Activated T-helper 2 cell treated with anti-CD3 and anti-CD28 coated beads, Interferon-gamma antibody, Interleukin-2, Interleukin-4, amounts not matched to agents 10 μg/mL and 5 μg/mL and 100 μg/mL, durations not matched to agents 14 hours and 24 hours and 36 hours (primary cell): ENCODE results near the gene EZR. TPM values are rescaled to one million over a fixed set of nuclear protein-coding genes. Genes with fewer than 3 reads are reported as not detected.
A peak's percentile ranks its signal among the peaks of the same experiment; 100 is the strongest.
"Not testable (repeated sequence)": the region's sequence is repeated elsewhere in the genome, so short reads cannot be mapped to it uniquely, and the experiment has no call there.

Experiments
- DNase-seq: peaks from one replicate; pipeline ENCODE4 v3.0.0; 2021; ENCODE audit warnings: low spot score
- H3K27ac Mint-ChIP-seq: one replicate; pipeline ENCODE4 v1.8.0; 2021; ENCODE audit warnings: mixed read lengths
- H3K27me3 Mint-ChIP-seq: one replicate; pipeline ENCODE4 v1.8.0; 2021; ENCODE audit warnings: low read depth, mixed read lengths
- H3K36me3 Mint-ChIP-seq: one replicate; pipeline ENCODE4 v1.8.0; 2021; ENCODE audit warnings: low read depth, mixed read lengths
- H3K4me1 Mint-ChIP-seq: one replicate; pipeline ENCODE4 v1.8.0; 2021; ENCODE audit warnings: low read depth, mixed read lengths
- H3K4me3 Mint-ChIP-seq: one replicate; pipeline ENCODE4 v1.8.0; 2021; ENCODE audit warnings: low read depth, mild to moderate bottlenecking, moderate library complexity, mixed read lengths
- H3K9me3 Mint-ChIP-seq: one replicate; pipeline ENCODE4 v1.8.0; 2021; ENCODE audit warnings: mixed read lengths
- intact Hi-C: fragments of 100-400 bp; cut with micrococcal nuclease; formaldehyde crosslinking; loops from one replicate; pipeline ENCODE4 v1.15.1; 2023
- total RNA-seq: library from RNA; stranded (reverse); gene quantifications from 2 replicates; pipeline ENCODE4 v1.2.3, GENCODE V29; 2022

The EZR gene
- total RNA-seq, 1 donor from 2014 or later, result 204 TPM

- Mint-ChIP-seq H3K36me3 (peaks cover 2% of the 10 kb centered on the region), H3K9me3 (no peaks in the 10 kb centered on the region), H3K27me3 (peaks cover 2% of the 10 kb centered on the region), H3K4me3 (no peak overlapping the region), H3K4me1 (peaks cover 13% of the 10 kb centered on the region), H3K27ac (no peak overlapping the region)
- intact Hi-C loops, result no loop called here
- DNase-seq, result no peak
Measured at GRCh38 chr6:158825038-158825950, 6.1 kb upstream of the EZR start.

GRCh38 chr6:158823616-158824015 is 4.4 kb upstream of the EZR start:
- DNase-seq, H3K27ac Mint-ChIP-seq, H3K36me3 Mint-ChIP-seq, H3K27me3 Mint-ChIP-seq, intact Hi-C loops, H3K4me3 Mint-ChIP-seq, H3K9me3 Mint-ChIP-seq: not testable (repeated sequence)
- peaks cover 18% of the 10 kb centered on the region for H3K4me1 Mint-ChIP-seq

- intact Hi-C loops, result loop anchor here (1.0 to 10.0 kb wide), 6 partner anchors 49 to 1195 kb away; partner anchors contain the start of gene TAGAP
- DNase-seq, result no peak
- Mint-ChIP-seq H3K4me3 (peak overlapping the region; percentile 71), H3K27ac (peak overlapping the region; percentile 54), H3K36me3 (peaks cover 31% of the 10 kb centered on the region), H3K9me3 (no peaks in the 10 kb centered on the region), H3K27me3 (no peaks in the 10 kb centered on the region), H3K4me1 (peaks cover 34% of the 10 kb centered on the region)
Measured at GRCh38 chr6:158819977-158820622, 932 bp upstream of the EZR start.

- Mint-ChIP-seq H3K27ac (peak overlapping the region; percentile 62), H3K9me3 (no peaks in the 10 kb centered on the region), H3K4me3 (peak overlapping the region; percentile 99), H3K36me3 (peaks cover 45% of the 10 kb centered on the region), H3K27me3 (no peaks in the 10 kb centered on the region), H3K4me1 (peaks cover 48% of the 10 kb centered on the region)
- peak; percentile 74 for DNase-seq
- intact Hi-C loops, result loop anchor here (1.0 to 10.0 kb wide), 7 partner anchors 32 to 1196 kb away; partner anchors contain the start of gene TAGAP
Measured at GRCh38 chr6:158818581-158819212, 471 bp downstream of the EZR start.

GRCh38 chr6:158817728-158818580 is 1.2 kb downstream of the EZR start:
- peak overlapping the region; percentile 99 for H3K4me3 Mint-ChIP-seq
- peaks cover 52% of the 10 kb centered on the region for H3K4me1 Mint-ChIP-seq
- DNase-seq, result peak; percentile 78
- peak overlapping the region; percentile 93 for H3K27ac Mint-ChIP-seq
- no peaks in the 10 kb centered on the region for H3K9me3 Mint-ChIP-seq
- H3K36me3 Mint-ChIP-seq, result peaks cover 53% of the 10 kb centered on the region
- no peaks in the 10 kb centered on the region for H3K27me3 Mint-ChIP-seq
- intact Hi-C loops, result loop anchor here (1.0 to 10.0 kb wide), 7 partner anchors 15 to 1197 kb away; partner anchors contain the start of gene TAGAP

GRCh38 chr6:158816803-158817727 is 2.1 kb downstream of the EZR start:
- intact Hi-C loops, result loop anchor here (2.0 to 10.0 kb wide), 5 partner anchors 14 to 1198 kb away; partner anchors contain the start of gene TAGAP
- H3K9me3 Mint-ChIP-seq, result no peaks in the 10 kb centered on the region
- no peaks in the 10 kb centered on the region for H3K27me3 Mint-ChIP-seq
- H3K36me3 Mint-ChIP-seq, result peaks cover 62% of the 10 kb centered on the region
- peak; percentile 33 for DNase-seq
- H3K4me1 Mint-ChIP-seq, result peaks cover 52% of the 10 kb centered on the region
- peak overlapping the region; percentile 93 for H3K27ac Mint-ChIP-seq
- H3K4me3 Mint-ChIP-seq, result peak overlapping the region; percentile 99

- Mint-ChIP-seq H3K4me1 (peaks cover 53% of the 10 kb centered on the region), H3K4me3 (peak overlapping the region; percentile 99), H3K36me3 (peaks cover 68% of the 10 kb centered on the region), H3K27ac (peak overlapping the region; percentile 93), H3K9me3 (no peaks in the 10 kb centered on the region), H3K27me3 (no peaks in the 10 kb centered on the region)
- DNase-seq, result no peak
- intact Hi-C loops, result loop anchor here (2.0 to 10.0 kb wide), 5 partner anchors 14 to 1198 kb away; partner anchors contain the start of gene TAGAP
Measured at GRCh38 chr6:158816329-158816728, 2.8 kb downstream of the EZR start.

- H3K4me3 Mint-ChIP-seq, result peak overlapping the region; percentile 99
- H3K4me1 Mint-ChIP-seq, result peaks cover 53% of the 10 kb centered on the region
- H3K36me3 Mint-ChIP-seq, result peaks cover 71% of the 10 kb centered on the region
- peak overlapping the region; percentile 93 for H3K27ac Mint-ChIP-seq
- no peaks in the 10 kb centered on the region for H3K9me3 Mint-ChIP-seq
- H3K27me3 Mint-ChIP-seq, result no peaks in the 10 kb centered on the region
- intact Hi-C loops, result loop anchor here (2.0 to 10.0 kb wide), 5 partner anchors 13 to 1199 kb away; partner anchors contain the start of gene TAGAP
- no peak for DNase-seq
Measured at GRCh38 chr6:158815907-158816306, 3.3 kb downstream of the EZR start.

GRCh38 chr6:158815379-158815724 is 3.8 kb downstream of the EZR start:
- H3K27me3 Mint-ChIP-seq, result no peaks in the 10 kb centered on the region
- H3K27ac Mint-ChIP-seq, result peak overlapping the region; percentile 93
- intact Hi-C loops, result loop anchor here (5.0 to 10.0 kb wide), 4 partner anchors 168 to 1199 kb away; partner anchors contain the start of gene TAGAP
- H3K4me3 Mint-ChIP-seq, result peak overlapping the region; percentile 99
- no peaks in the 10 kb centered on the region for H3K9me3 Mint-ChIP-seq
- peaks cover 58% of the 10 kb centered on the region for H3K4me1 Mint-ChIP-seq
- peaks cover 76% of the 10 kb centered on the region for H3K36me3 Mint-ChIP-seq
- no peak for DNase-seq

- no peaks in the 10 kb centered on the region for H3K9me3 Mint-ChIP-seq
- DNase-seq, result no peak
- intact Hi-C loops, result loop anchor here (10.0 kb wide), 2 partner anchors 292 to 1202 kb away; no protein-coding TSS in a partner anchor
- H3K27me3 Mint-ChIP-seq, result no peaks in the 10 kb centered on the region
- H3K4me3 Mint-ChIP-seq, result peak overlapping the region; percentile 54
- peak overlapping the region; percentile 70 for H3K27ac Mint-ChIP-seq
- H3K36me3 Mint-ChIP-seq, result peaks cover 98% of the 10 kb centered on the region
- H3K4me1 Mint-ChIP-seq, result peaks cover 73% of the 10 kb centered on the region
Measured at GRCh38 chr6:158813032-158813431, 6.1 kb downstream of the EZR start.

GRCh38 chr6:158812611-158813010 is 6.6 kb downstream of the EZR start:
- Mint-ChIP-seq H3K9me3 (no peaks in the 10 kb centered on the region), H3K4me1 (peaks cover 78% of the 10 kb centered on the region), H3K36me3 (peaks cover 98% of the 10 kb centered on the region), H3K4me3 (peak overlapping the region; percentile 54), H3K27me3 (no peaks in the 10 kb centered on the region), H3K27ac (peak overlapping the region; percentile 70)
- no peak for DNase-seq
- intact Hi-C loops, result loop anchor here (1.0 to 10.0 kb wide), 3 partner anchors 8 to 1202 kb away; no protein-coding TSS in a partner anchor
